GM21619 (cell line): ENCODE results near the gene SDS.

Experiments
- ATAC-seq: cut with Tn5 transposase; IDR thresholded peaks from one replicate; pipeline ENCODE4 v1.9.1; 2021; ENCODE audit not compliant: unreplicated experiment

Gene SDS, protein sequence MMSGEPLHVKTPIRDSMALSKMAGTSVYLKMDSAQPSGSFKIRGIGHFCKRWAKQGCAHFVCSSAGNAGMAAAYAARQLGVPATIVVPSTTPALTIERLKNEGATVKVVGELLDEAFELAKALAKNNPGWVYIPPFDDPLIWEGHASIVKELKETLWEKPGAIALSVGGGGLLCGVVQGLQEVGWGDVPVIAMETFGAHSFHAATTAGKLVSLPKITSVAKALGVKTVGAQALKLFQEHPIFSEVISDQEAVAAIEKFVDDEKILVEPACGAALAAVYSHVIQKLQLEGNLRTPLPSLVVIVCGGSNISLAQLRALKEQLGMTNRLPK

DNA sequence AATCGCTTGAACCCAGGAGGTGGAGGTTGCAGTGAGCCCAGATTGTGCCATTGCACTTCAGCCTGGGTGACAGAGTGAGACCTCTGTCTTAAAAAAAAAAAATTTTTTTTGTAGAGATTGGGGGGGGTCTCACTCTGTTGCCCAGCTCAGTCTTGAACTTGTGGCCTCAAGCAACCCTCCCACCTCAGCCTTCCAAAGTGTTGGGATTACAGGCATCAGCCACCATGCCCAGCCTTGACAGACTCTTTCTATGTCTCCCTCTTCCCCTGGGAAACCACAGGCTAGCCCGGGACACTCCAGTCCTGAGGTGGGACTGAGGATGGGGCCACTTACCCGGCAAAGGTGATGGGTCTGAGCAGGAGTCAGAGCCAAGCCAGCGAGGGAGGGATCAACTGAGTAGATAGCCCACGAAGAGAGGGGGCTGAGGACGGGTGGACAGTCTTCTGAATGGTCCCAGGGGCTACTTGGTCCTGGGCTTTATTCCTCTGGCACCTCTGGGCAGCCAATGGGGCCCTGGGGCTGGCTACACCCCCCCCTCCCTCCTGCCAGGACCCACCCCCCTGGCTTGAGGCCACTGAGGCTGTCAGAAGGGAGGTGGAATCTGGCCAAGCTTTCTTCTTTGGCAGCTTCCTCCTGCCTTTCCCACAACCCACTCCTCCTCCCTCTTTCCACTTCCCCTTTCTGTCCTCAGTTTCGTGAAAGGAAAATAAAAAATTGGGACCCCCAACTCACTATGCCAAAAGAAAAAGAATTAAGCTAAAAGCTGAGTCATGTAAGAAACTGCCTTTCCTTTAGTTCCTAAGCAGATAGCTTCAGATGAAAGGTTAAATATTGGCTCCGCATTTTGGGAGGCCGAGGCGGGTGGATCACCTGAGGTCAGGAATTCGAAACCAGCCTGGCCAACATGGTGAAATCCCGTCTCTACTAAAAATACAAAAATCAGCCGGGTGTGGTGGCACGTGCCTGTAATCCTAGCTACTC, at the start of gene SDS:
SDS (minus strand) TSS at position 453 of the 981 bp plus-strand sequence. CDS start 4,179 bp downstream, outside the sequence.
- ATAC-seq = no peak

DNA sequence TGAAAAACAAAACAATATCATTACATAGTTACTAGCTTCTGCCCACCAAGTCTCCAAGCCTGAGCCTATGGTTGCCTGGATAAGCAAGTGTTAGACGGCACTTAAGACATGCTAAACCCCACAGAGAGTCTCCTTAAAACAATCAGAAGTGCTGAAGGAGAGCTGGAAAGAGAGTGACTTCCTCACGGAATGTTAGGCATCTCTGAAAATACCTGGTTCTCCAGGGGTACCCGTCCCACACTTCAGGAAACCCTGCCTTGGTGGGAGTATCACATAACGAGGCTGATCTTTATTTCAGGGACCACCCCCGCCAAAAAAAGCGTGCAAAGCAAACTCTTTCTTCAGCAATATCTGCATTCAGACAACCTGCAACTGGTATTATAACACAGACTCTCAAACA, 49.6 kb upstream of the SDS start:
- no peak for ATAC-seq

GRCh38 chr12:113452458-113452857, 48.8 kb upstream of the SDS start:
- no peak for ATAC-seq

GRCh38 chr12:113449839-113450238, 46.2 kb upstream of the SDS start:
- no peak for ATAC-seq

- ATAC-seq = no peak
Measured at GRCh38 chr12:113449299-113449698, 45.6 kb upstream of the SDS start.

GRCh38 chr12:113448873-113449272, 45.2 kb upstream of the SDS start:
- no peak for ATAC-seq

GRCh38 chr12:113445544-113446171, 42.0 kb upstream of the SDS start:
- ATAC-seq = peak; percentile 71

- no peak for ATAC-seq
Measured at GRCh38 chr12:113443030-113443539, 39.4 kb upstream of the SDS start.

DNA sequence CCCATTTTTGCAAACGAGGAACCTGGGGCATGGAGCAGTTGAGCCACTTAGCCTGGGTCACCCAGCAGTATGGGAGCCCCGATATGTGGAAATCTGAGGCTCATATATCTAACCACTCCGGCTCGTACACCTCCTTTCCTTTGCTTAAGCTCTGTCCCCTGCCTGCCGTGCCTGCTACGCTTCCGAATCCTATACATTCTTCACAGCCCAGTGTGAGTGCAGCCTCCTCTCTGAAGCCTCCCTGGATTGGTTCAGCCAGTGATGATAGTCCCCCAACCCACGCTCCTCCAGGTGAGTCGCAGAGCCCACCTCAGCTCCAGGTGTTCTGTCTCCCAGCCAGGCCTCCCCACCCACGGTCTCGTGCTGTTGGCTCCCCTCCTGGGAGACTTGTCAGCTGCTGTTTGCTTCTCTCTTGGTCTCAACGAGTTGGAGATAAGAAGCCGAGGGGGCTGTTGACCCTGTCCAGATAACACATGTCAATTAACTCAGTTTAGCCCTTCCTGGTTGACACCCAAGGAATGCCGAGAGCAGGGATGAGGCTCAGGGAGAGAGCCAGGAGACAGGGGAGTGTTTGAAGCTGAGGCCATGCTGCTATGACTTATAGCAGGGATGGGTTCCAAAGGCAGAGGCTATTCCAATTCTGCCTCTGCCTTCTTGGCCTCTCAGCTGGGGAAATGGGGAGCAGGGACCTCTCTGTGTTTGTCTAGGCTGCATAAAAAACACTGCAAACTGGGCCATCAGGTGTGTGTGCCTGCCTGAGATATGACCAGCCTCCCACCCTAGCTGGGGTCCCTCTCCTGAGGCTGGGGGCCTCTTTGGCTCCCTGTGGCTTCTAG, 37.5 kb upstream of the SDS start:
- ATAC-seq = no peak

DNA sequence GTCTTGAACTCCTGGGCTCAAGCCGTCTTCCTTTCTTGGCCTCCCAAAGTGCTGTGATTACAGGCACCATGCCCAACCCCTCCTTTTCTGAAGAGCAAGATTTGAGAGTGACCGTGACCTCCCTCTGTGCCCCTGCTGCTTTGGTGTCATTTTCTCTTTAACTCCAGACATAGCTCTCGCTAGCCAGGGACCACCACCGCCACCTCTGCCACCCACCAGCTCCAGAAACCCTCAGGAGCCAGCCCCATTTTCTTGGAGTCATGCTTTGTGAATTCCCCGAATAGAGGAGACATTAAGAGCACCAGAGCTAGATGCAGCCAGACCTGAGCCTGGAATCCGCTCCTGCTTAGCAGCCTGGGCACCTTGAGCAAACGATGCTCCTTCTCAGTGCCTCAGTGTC, 36.6 kb upstream of the SDS start:
- ATAC-seq = no peak

GRCh38 chr12:113439606-113440030, 35.9 kb upstream of the SDS start:
- ATAC-seq = no peak

GRCh38 chr12:113439301-113439597, 35.6 kb upstream of the SDS start:
- no peak for ATAC-seq

DNA sequence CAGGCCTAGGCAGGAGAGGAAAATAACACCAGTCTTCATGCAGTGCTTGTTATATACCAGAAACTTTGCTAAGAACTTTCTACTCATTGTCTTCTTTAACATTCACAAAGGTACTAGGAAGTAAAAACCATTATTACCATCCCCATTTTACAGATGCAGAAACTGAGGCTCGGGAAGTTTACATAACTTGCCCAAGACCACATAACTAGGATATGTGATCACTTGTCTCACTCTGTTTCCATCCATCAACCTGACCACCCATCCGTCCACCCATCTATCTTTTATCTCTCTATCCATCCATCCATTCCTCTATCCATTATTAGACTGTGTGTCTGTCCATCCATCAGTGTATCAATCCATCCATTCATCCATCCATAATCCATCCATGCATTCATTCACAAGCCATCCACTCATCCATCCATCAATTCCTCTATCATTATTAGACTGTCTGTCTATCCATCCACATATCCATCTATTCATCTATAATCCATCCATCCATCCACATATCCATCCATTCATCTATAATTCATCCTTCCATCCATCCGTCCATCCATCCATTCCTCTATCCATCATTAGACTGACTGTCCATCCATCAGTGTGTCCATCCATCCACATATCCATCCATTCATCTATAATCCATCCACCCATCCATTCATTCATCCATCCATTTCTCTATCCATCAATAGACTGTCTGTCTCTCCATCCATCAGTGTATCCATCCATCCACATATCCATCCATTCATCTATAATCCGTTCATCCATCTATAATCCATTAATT, 35.0 kb upstream of the SDS start:
- ATAC-seq = no peak

- ATAC-seq = no peak
Measured at GRCh38 chr12:113437729-113438100, 34.0 kb upstream of the SDS start.

- ATAC-seq = no peak
Measured at GRCh38 chr12:113436993-113437728, 33.5 kb upstream of the SDS start.

GRCh38 chr12:113436586-113436985, 32.9 kb upstream of the SDS start:
- ATAC-seq = no peak

DNA sequence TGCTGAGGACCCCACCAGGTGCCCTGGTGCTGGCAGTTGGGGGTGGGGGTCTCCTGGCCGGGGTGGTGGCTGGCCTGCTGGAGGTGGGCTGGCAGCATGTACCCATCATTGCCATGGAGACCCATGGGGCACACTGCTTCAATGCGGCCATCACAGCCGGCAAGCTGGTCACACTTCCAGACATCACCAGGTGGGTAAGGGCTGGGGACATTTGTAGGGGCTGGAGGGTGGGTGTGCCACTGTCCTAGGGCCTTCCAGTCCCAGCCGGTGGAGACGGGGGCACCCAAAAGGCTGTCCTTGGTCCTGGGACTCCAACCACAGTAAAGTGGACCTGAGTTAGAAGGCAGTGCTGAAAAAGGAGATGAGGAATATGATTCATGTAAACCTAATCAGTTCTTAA, 31.7 kb upstream of the SDS start:
- no peak for ATAC-seq

- no peak for ATAC-seq
Measured at GRCh38 chr12:113432986-113433385, 29.3 kb upstream of the SDS start.

DNA sequence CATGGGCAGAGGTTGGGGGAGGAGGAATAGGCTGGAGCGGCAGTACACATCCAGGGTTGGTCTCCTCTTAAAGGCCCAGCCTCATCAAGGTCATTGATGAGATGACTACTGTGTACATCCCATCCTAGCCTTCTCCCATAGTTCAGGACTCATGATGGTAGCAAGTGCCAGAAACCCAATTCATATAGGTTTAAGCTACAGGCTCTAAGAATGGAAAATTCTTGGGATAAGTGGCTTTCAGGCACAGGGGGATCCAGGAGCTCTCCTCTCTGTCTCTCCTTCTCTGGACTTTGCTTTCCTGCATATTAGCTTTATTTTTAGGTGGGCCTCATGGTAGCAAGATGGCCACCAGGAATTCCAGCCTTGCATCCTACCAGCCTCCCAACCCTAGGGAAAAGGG, 24.8 kb upstream of the SDS start:
- no peak for ATAC-seq
